ENCODE measurements around the gene METTL21C.

METTL21C gene

DNA sequence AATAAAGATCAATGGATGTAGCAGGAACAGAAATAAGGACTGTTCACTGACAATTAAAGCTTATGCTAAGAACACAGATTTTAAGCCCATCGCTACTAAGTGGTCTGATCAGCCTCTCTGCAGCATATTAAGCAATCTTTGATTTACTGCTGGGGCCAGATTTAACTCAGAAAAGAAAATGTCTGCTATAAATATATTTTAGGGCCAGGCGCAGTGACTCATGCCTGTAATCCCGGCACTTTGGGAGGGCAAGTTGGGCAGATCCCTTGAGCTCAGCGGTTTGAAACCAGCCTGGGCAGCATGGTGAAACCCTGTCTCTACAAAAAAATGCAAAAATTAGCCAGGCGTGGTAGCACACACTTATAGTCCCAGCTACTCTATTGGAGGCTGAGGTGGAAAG is 43.0 kb downstream of the METTL21C start:
- no peaks in the 10 kb centered on the region for H3K36me3 ChIP-seq (ENCODE audit: control insufficient read depth, insufficient read depth, low read length)
- no peak overlapping the region for H3K9ac ChIP-seq (ENCODE audit: low read depth, low read length)
- H3K9me3 ChIP-seq (ENCODE audit: control insufficient read depth, insufficient read depth, low read length), result no peaks in the 10 kb centered on the region

DNA sequence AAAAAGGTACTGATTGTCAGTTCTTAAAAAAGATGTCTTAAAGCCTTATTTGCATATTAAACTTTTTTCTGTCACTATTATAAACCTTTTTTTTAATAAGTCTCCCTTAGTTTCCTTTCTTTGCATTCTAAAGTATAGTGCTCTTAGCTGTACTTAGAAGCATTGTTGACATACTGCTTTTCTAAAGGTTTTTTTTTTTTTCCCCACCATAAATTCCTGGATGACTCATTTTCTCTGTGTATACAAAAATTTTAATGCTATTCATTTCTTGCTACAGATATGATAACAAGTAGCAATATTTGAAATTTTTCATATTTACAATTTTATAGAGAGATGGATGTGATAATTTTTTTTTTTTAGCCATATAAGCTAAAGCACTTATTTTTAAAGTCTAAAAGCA is 43.5 kb downstream of the METTL21C start:
- Histone ChIP-seq H3K4me1 (ENCODE audit: control insufficient read depth, insufficient read depth, low read length) (no peaks in the 10 kb centered on the region), H3K9me3 (ENCODE audit: control insufficient read depth, insufficient read depth, low read length) (no peaks in the 10 kb centered on the region), H3K36me3 (ENCODE audit: control insufficient read depth, insufficient read depth, low read length) (peaks cover 3% of the 10 kb centered on the region), H3K9ac (ENCODE audit: low read depth, low read length) (no peak overlapping the region), H3K27me3 (ENCODE audit: control insufficient read depth, insufficient read depth, low read length) (no peaks in the 10 kb centered on the region), H3K4me3 (ENCODE audit: low read depth, low read length) (no peak overlapping the region)

More for the DNA sequence above, 43.0 kb downstream of the METTL21C start:
- Histone ChIP-seq H3K4me3 (ENCODE audit: low read depth, low read length) (no peak overlapping the region), H3K27me3 (ENCODE audit: control insufficient read depth, insufficient read depth, low read length) (no peaks in the 10 kb centered on the region), H3K4me1 (ENCODE audit: control insufficient read depth, insufficient read depth, low read length) (no peaks in the 10 kb centered on the region)

DNA sequence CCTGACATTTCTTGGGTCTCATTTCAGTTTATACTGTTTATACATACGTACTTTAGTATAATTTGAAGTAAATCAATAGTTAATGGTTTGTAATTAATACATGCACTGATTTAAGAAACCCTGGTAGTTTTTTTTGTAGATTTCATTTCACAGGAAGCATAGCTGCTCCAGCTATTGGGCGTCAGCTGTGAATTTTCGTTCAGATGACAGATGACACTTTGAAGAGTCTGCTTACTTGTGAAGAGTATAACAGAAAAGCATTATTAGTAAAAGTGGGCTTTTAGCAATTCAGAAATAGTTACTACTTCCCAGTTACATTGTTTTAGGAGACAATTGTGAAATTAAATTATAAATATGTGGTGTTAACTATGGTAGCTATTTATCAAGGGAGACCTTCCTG is 44.4 kb downstream of the METTL21C start:
- Histone ChIP-seq H3K4me3 (ENCODE audit: low read depth, low read length) (no peak overlapping the region), H3K27me3 (ENCODE audit: control insufficient read depth, insufficient read depth, low read length) (no peaks in the 10 kb centered on the region), H3K36me3 (ENCODE audit: control insufficient read depth, insufficient read depth, low read length) (peaks cover 4% of the 10 kb centered on the region), H3K4me1 (ENCODE audit: control insufficient read depth, insufficient read depth, low read length) (no peaks in the 10 kb centered on the region), H3K9ac (ENCODE audit: low read depth, low read length) (no peak overlapping the region), H3K9me3 (ENCODE audit: control insufficient read depth, insufficient read depth, low read length) (no peaks in the 10 kb centered on the region)

DNA sequence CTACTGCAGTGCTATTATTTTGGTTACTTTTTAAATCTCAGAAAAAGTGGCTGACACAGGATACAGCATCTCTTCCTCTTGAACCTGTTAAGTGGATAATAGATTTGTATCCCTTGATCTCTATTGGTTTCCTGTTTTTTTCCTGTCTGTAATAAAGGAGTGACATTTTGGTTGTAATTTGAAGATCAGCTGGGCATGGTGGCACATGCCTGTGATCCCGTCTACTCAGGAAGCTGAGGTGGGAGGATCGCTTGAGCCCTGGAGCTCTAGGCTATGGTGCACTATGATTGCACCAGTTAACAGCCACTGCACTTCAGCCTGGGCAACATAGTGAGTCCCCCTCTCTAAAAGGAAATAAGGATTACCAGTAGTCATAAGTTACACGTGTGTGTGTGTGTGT is 46.8 kb downstream of the METTL21C start:
- no peaks in the 10 kb centered on the region for H3K4me1 ChIP-seq (ENCODE audit: control insufficient read depth, insufficient read depth, low read length)
- peaks cover 7% of the 10 kb centered on the region for H3K36me3 ChIP-seq (ENCODE audit: control insufficient read depth, insufficient read depth, low read length)
- no peaks in the 10 kb centered on the region for H3K9me3 ChIP-seq (ENCODE audit: control insufficient read depth, insufficient read depth, low read length)
- no peaks in the 10 kb centered on the region for H3K27me3 ChIP-seq (ENCODE audit: control insufficient read depth, insufficient read depth, low read length)
- H3K9ac ChIP-seq (ENCODE audit: low read depth, low read length), result no peak overlapping the region
- no peak overlapping the region for H3K4me3 ChIP-seq (ENCODE audit: low read depth, low read length)

DNA sequence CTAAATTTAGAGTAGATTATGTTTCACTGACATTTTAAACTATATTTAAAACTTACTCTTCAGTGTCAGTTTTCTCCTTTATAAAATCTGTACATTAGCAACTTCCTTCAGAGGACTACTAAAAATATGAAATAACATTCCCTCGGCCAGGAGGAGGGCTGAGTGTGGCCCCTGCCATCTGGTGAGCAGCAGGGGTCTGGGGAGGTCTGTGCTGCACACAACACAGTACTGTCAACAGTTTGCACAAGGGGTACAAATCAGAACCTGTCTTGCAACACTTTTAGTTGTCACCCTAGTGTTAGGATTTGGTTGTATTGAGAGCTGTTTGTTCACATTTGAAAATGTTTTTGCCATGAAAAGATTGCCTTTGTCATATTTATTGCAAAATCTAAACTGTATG is 49.1 kb downstream of the METTL21C start:
- Histone ChIP-seq H3K4me3 (ENCODE audit: low read depth, low read length) (no peak overlapping the region), H3K9ac (ENCODE audit: low read depth, low read length) (no peak overlapping the region), H3K9me3 (ENCODE audit: control insufficient read depth, insufficient read depth, low read length) (no peaks in the 10 kb centered on the region), H3K4me1 (ENCODE audit: control insufficient read depth, insufficient read depth, low read length) (no peaks in the 10 kb centered on the region), H3K36me3 (ENCODE audit: control insufficient read depth, insufficient read depth, low read length) (peaks cover 7% of the 10 kb centered on the region), H3K27me3 (ENCODE audit: control insufficient read depth, insufficient read depth, low read length) (no peaks in the 10 kb centered on the region)

DNA sequence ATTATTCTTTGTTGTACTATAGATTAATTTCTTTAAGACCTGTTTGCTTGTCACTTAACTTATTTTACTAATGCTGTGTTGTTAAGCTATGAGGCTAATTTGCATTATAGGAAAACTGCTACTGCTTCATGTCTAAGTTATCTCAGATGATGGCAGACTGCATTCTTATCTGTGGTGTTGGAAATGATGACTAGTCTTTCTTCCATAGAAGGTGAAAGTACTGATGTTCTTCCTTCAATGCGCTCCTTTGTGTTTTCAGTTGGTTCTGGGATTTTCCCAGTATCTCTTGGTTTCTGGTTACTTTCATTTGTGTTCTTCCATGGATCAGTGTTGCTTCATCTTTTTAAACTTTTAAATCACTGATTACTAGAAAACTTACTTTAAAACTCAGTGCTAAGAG is 51.2 kb downstream of the METTL21C start:
- Histone ChIP-seq H3K4me1 (ENCODE audit: control insufficient read depth, insufficient read depth, low read length) (no peaks in the 10 kb centered on the region), H3K9ac (ENCODE audit: low read depth, low read length) (no peak overlapping the region), H3K4me3 (ENCODE audit: low read depth, low read length) (no peak overlapping the region), H3K9me3 (ENCODE audit: control insufficient read depth, insufficient read depth, low read length) (no peaks in the 10 kb centered on the region), H3K27me3 (ENCODE audit: control insufficient read depth, insufficient read depth, low read length) (no peaks in the 10 kb centered on the region), H3K36me3 (ENCODE audit: control insufficient read depth, insufficient read depth, low read length) (peaks cover 7% of the 10 kb centered on the region)

DNA sequence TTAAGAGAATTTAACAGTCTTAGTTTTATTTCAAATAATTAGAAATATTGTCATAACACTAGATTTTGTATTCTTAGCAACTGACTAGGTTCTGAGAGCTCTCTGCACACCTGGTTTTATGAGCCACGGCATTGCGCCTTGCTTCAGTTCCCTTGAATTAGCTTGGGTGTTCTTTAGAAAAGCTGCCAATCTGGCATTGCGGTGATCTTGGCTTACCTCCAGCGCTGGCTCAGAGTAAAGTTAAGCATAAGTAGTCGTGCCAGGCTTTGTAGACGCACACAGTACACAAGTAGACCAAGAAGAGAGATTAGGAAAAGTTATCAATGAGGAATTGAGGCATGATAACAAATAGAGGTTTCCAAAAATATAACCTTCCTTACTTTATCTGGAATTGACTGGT is 52.4 kb downstream of the METTL21C start:
- H3K27me3 ChIP-seq (ENCODE audit: control insufficient read depth, insufficient read depth, low read length), result no peaks in the 10 kb centered on the region
- H3K9me3 ChIP-seq (ENCODE audit: control insufficient read depth, insufficient read depth, low read length), result no peaks in the 10 kb centered on the region
- no peaks in the 10 kb centered on the region for H3K4me1 ChIP-seq (ENCODE audit: control insufficient read depth, insufficient read depth, low read length)
- no peak overlapping the region for H3K4me3 ChIP-seq (ENCODE audit: low read depth, low read length)
- H3K9ac ChIP-seq (ENCODE audit: low read depth, low read length), result no peak overlapping the region
- H3K36me3 ChIP-seq (ENCODE audit: control insufficient read depth, insufficient read depth, low read length), result peaks cover 10% of the 10 kb centered on the region

DNA sequence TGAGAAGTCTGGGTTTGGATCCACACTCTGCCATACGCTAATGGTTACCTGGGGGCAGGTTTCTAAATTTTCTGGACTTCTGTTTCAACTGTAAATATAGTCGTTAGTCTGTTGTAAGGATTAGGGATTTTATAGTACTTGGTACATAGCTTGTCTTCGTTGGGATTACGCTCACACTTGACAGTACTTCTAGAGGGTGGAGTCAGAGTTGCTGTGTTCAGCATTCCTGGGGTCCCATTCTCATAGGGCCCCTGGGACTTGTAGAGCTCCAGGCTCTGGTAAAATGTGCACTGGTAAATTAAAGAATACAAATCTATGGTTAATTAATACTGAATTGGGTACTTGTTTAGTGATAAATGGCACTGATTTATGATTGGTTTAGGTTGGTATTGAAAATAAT is 52.8 kb downstream of the METTL21C start:
- Histone ChIP-seq H3K36me3 (ENCODE audit: control insufficient read depth, insufficient read depth, low read length) (peaks cover 13% of the 10 kb centered on the region), H3K27me3 (ENCODE audit: control insufficient read depth, insufficient read depth, low read length) (no peaks in the 10 kb centered on the region), H3K4me1 (ENCODE audit: control insufficient read depth, insufficient read depth, low read length) (no peaks in the 10 kb centered on the region), H3K9me3 (ENCODE audit: control insufficient read depth, insufficient read depth, low read length) (no peaks in the 10 kb centered on the region), H3K9ac (ENCODE audit: low read depth, low read length) (no peak overlapping the region), H3K4me3 (ENCODE audit: low read depth, low read length) (no peak overlapping the region)

DNA sequence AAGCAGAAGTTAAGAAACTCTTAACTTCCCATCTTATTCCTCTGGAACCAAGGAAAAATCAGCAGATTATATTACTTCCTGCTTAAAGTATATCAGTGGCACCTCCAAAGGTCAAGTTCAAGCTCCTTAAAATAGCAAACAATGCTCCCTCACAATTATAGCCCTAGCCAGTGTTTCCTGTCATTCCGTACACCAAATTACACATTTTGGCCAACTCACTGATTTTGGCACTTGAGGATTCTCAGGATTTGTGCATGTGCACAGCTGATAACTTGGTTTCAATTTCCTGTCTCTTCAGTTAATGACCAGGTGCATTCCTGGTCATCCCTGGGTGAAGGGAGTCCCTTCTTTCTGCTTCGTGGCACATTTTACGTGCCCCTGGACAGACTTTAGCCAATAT is 56.1 kb downstream of the METTL21C start:
- peaks cover 26% of the 10 kb centered on the region for H3K36me3 ChIP-seq (ENCODE audit: control insufficient read depth, insufficient read depth, low read length)
- H3K4me1 ChIP-seq (ENCODE audit: control insufficient read depth, insufficient read depth, low read length), result no peaks in the 10 kb centered on the region
- H3K27me3 ChIP-seq (ENCODE audit: control insufficient read depth, insufficient read depth, low read length), result no peaks in the 10 kb centered on the region
- H3K4me3 ChIP-seq (ENCODE audit: low read depth, low read length), result no peak overlapping the region
- no peak overlapping the region for H3K9ac ChIP-seq (ENCODE audit: low read depth, low read length)
- no peaks in the 10 kb centered on the region for H3K9me3 ChIP-seq (ENCODE audit: control insufficient read depth, insufficient read depth, low read length)
